Measurements from ENCODE around the gene YARS1.
"Not testable (repeated sequence)": the region's sequence is repeated elsewhere in the genome, so short reads cannot be mapped to it uniquely, and the experiment has no call there.

GRCh38 chr1:32804460-32804859 is 12.7 kb downstream of the YARS1 start:
- not testable (repeated sequence) for TF ChIP-seq CTCF (IDR thresholded peaks at IDR 0.05); ZFX (IDR thresholded peaks at IDR 0.05; ENCODE audit: borderline replicate concordance)

Data from 22Rv1 (cell line).